ENCODE results near the gene IL17RC.

GRCh38 chr3:9899289-9899791, 17.6 kb upstream of the IL17RC start:
- TF ChIP-seq POLR2A (IDR thresholded peaks at IDR 0.05; ENCODE audit: low read depth), result no peak
- TF ChIP-seq CTCF (IDR thresholded peaks at IDR 0.05), result no peak
- no peak for TF ChIP-seq POLR2AphosphoS5 (IDR thresholded peaks at IDR 0.05)
